IMR-90 (cell line): ENCODE measurements around the gene CD9. TPM values are rescaled to one million over a fixed set of nuclear protein-coding genes. Genes with fewer than 3 reads are reported as not detected.

Source experiments
- ATAC-seq: fragments of 200-7000 bp; cut with Tn5 transposase; 2 replicates; pipeline ENCODE4 v1.9.1; 2020; ENCODE audit warnings: low read depth, mild to moderate bottlenecking, moderate library complexity
- BruUV-seq: library from RNA; stranded (reverse); fragments of 400-500 nt; replicated peaks from 2 replicates; lab custom pipeline; 2021; lab: Mats Ljungman, UMichigan
- CTCF ChIA-PET: fragments of 300-600 bp; formaldehyde crosslinking; extraction: SDS; loops from one replicate; lab custom pipeline; 2021; ENCODE audit warnings: antibody characterized with exemption; lab: Yijun Ruan, JAX
- POLR2A ChIA-PET: fragments of 300-600 bp; sonication (Branson Sonifier 250); formaldehyde crosslinking; loops from one replicate; lab custom pipeline; 2022; ENCODE audit warnings: antibody characterized with exemption; ENCODE audit not compliant: unreplicated experiment; lab: Charles Lee
- DNase-seq: peaks from one replicate; pipeline ENCODE4 v3.0.0; 2013
- H2AFZ ChIP-seq: replicated peaks from 2 replicates; pipeline ENCODE3; 2013; ENCODE audit warnings: low read length, mild to moderate bottlenecking; ENCODE audit not compliant: poor library complexity
- H2AK5ac ChIP-seq: 2 replicates; pipeline ENCODE4 v1.6.1; 2013; ENCODE audit warnings: low read depth, low read length, inconsistent platforms
- H2AK9ac ChIP-seq: replicated peaks from 2 replicates; pipeline ENCODE3; 2013; ENCODE audit warnings: mild to moderate bottlenecking, low read depth, low read length, moderate library complexity; ENCODE audit not compliant: poor library complexity
- H2BK120ac ChIP-seq: 2 replicates; pipeline ENCODE4 v1.6.1; 2013; ENCODE audit warnings: low read depth, low read length, inconsistent platforms
- H2BK15ac ChIP-seq: 3 replicates; pipeline ENCODE4 v1.6.1; 2013; ENCODE audit warnings: low read depth, low read length, inconsistent platforms
- H2BK20ac ChIP-seq: 2 replicates; pipeline ENCODE4 v1.6.1; 2013; ENCODE audit warnings: low read depth, mild to moderate bottlenecking, inconsistent platforms, low read length, moderate library complexity
- H2BK5ac ChIP-seq: 2 replicates; pipeline ENCODE4 v1.6.1; 2013; ENCODE audit warnings: mild to moderate bottlenecking, low read depth, low read length, inconsistent platforms; ENCODE audit not compliant: poor library complexity, severe bottlenecking
- H3K14ac ChIP-seq: replicated peaks from 2 replicates; pipeline ENCODE4 v1.6.1; 2013; ENCODE audit warnings: low read depth, low read length, inconsistent platforms
- H3K18ac ChIP-seq: 2 replicates; pipeline ENCODE4 v1.6.1; 2013; ENCODE audit warnings: low read depth, low read length, control low read depth
- H3K23ac ChIP-seq: 2 replicates; pipeline ENCODE4 v1.6.1; 2013; ENCODE audit warnings: low read depth, low read length, inconsistent platforms
- H3K27ac ChIP-seq: 2 replicates; pipeline ENCODE4 v1.5.1; 2013; ENCODE audit warnings: mild to moderate bottlenecking, control low read depth, low read length; ENCODE audit not compliant: insufficient read depth
- H3K27me3 ChIP-seq: 2 replicates; pipeline ENCODE4 v1.6.1; 2013; ENCODE audit warnings: low read length; ENCODE audit not compliant: control insufficient read depth, insufficient read depth
- H3K36me3 ChIP-seq: 2 replicates; pipeline ENCODE4 v1.6.1; 2013; ENCODE audit warnings: low read length, mixed read lengths; ENCODE audit not compliant: control insufficient read depth, insufficient read depth
- H3K4ac ChIP-seq: 2 replicates; pipeline ENCODE4 v1.6.1; 2013; ENCODE audit warnings: low read depth, low read length, inconsistent platforms
- H3K4me1 ChIP-seq: 2 replicates; pipeline ENCODE4 v1.6.1; 2013; ENCODE audit warnings: low read length, mixed read lengths; ENCODE audit not compliant: control insufficient read depth, insufficient read depth
- H3K4me2 ChIP-seq: 2 replicates; pipeline ENCODE4 v1.6.1; 2013; ENCODE audit warnings: low read depth, mild to moderate bottlenecking, control low read depth, low read length, moderate library complexity
- H3K4me3 ChIP-seq: 2 replicates; pipeline ENCODE4 v1.5.1; 2013; ENCODE audit warnings: low read depth, mild to moderate bottlenecking, control low read depth, low read length, moderate library complexity; ENCODE audit not compliant: insufficient read depth
- H3K56ac ChIP-seq: 2 replicates; pipeline ENCODE4 v1.6.1; 2013; ENCODE audit warnings: low read length, inconsistent platforms; ENCODE audit not compliant: insufficient read depth; ENCODE audit errors: extremely low read depth
- H3K79me1 ChIP-seq, 2 experiments: 2 replicates each; pipeline ENCODE4 v1.6.1; 2013; ENCODE audit warnings: low read length in 2 of 2, inconsistent platforms in 1 of 2, low read depth in 1 of 2
- H3K9ac ChIP-seq: 2 replicates; pipeline ENCODE4 v1.6.1; 2013; ENCODE audit warnings: low read depth, low read length, control low read depth
- H3K9me1 ChIP-seq: 2 replicates; pipeline ENCODE4 v1.6.1; 2013; ENCODE audit warnings: low read length, inconsistent platforms; ENCODE audit not compliant: insufficient read depth
- H3K9me3 ChIP-seq: 2 replicates; pipeline ENCODE4 v1.6.1; 2013; ENCODE audit warnings: low read length; ENCODE audit not compliant: control insufficient read depth, insufficient read depth
- H4K20me1 ChIP-seq: 2 replicates; pipeline ENCODE4 v1.6.1; 2013; ENCODE audit warnings: low read length, inconsistent platforms; ENCODE audit not compliant: insufficient read depth
- H4K5ac ChIP-seq: 2 replicates; pipeline ENCODE4 v1.6.1; 2013; ENCODE audit warnings: mild to moderate bottlenecking, low read depth, low read length, control low read depth
- H4K8ac ChIP-seq, 2 experiments: 2 replicates each; pipeline ENCODE4 v1.6.1; 2013; ENCODE audit warnings: low read depth in 2 of 2, low read length in 2 of 2, control low read depth in 1 of 2, inconsistent platforms in 1 of 2
- H4K91ac ChIP-seq: 2 replicates; pipeline ENCODE4 v1.6.1; 2013; ENCODE audit warnings: low read depth, low read length, inconsistent platforms; ENCODE audit not compliant: insufficient read depth
- BHLHE40 ChIP-seq: fragments of 150-350 bp; IDR thresholded peaks from 2 replicates; pipeline ENCODE4 v1.6.1; 2016; ENCODE audit warnings: mild to moderate bottlenecking, low read depth, low read length
- CEBPB ChIP-seq: IDR thresholded peaks from 2 replicates; pipeline ENCODE4 v1.6.1; 2012; ENCODE audit warnings: low read depth, low read length, improper control_type of control experiment
- CHD1 ChIP-seq: IDR thresholded peaks from 2 replicates; pipeline ENCODE4 v1.6.1; 2012; ENCODE audit warnings: low read depth, low read length, improper control_type of control experiment
- FOS ChIP-seq: fragments of 150-350 bp; IDR thresholded peaks from 2 replicates; pipeline ENCODE4 v1.6.1; 2016; ENCODE audit warnings: low read depth, low read length
- MAFK ChIP-seq: IDR thresholded peaks from 2 replicates; pipeline ENCODE4 v1.6.1; 2012; ENCODE audit warnings: low read depth, low read length, improper control_type of control experiment
- MAZ ChIP-seq: IDR thresholded peaks from 2 replicates; pipeline ENCODE4 v1.6.1; 2012; ENCODE audit warnings: low read depth, mild to moderate bottlenecking, low read length, improper control_type of control experiment, moderate library complexity, borderline replicate concordance
- MXI1 ChIP-seq: IDR thresholded peaks from 2 replicates; pipeline ENCODE4 v1.6.1; 2012; ENCODE audit warnings: low read depth, mild to moderate bottlenecking, low read length, moderate library complexity, borderline replicate concordance
- NFE2L2 ChIP-seq: fragments of 150-350 bp; IDR thresholded peaks from 2 replicates; pipeline ENCODE4 v1.6.1; 2016; ENCODE audit warnings: low read depth, mild to moderate bottlenecking, low read length
- POLR2A ChIP-seq: IDR thresholded peaks from 2 replicates; pipeline ENCODE4 v1.6.1; 2012; ENCODE audit warnings: mild to moderate bottlenecking, low read depth, low read length
- RAD21 ChIP-seq: IDR thresholded peaks from 2 replicates; pipeline ENCODE4 v1.6.1; 2012; ENCODE audit warnings: low read length, improper control_type of control experiment
- RCOR1 ChIP-seq: IDR thresholded peaks from 2 replicates; pipeline ENCODE4 v1.6.1; 2012; ENCODE audit warnings: mild to moderate bottlenecking, low read length, improper control_type of control experiment; ENCODE audit not compliant: insufficient replicate concordance
- RFX5 ChIP-seq: IDR thresholded peaks from 2 replicates; pipeline ENCODE4 v1.8.0; 2012; ENCODE audit warnings: low read depth, mild to moderate bottlenecking, low read length, moderate library complexity
- SMC3 ChIP-seq: fragments of 150-350 bp; IDR thresholded peaks from 2 replicates; pipeline ENCODE4 v1.6.1; 2016; ENCODE audit warnings: low read depth, mild to moderate bottlenecking, antibody characterized with exemption, low read length, moderate library complexity
- WGBS, 2 experiments: methylation state at CpG; one replicate each; pipeline versions ENCODE4 v1.1.5 to v1.1.7; 2013; ENCODE audit warnings: missing lambda C conversion rate in 2 of 2; ENCODE audit not compliant: insufficient read length in 1 of 2; ENCODE audit errors: extremely low coverage in 2 of 2; 5-methylcytosine and 5-hydroxymethylcytosine counted together
- dilution Hi-C: fragments of 300-500 bp; cut with HindIII; formaldehyde crosslinking; loops from one replicate; pipeline ENCODE4 v1.14.3; 2018; ENCODE audit warnings: low sequenced_read_pairs; ENCODE audit not compliant: unreplicated experiment
- in situ Hi-C: fragments of 300-500 bp; cut with MboI; formaldehyde crosslinking; loops from 3 replicates; pipeline ENCODE4 v1.14.3; 2019; ENCODE audit warnings: low sequenced_read_pairs, inconsistent platforms, mixed read lengths
- intact Hi-C: fragments of 100-400 bp; cut with micrococcal nuclease; formaldehyde crosslinking; loops from 2 replicates; pipeline ENCODE4 v1.10.0; 2022
- polyA plus RNA-seq, 3 experiments: library from polyadenylated mRNA; depleted of rRNA; stranded (reverse); fragments of >200 nt; gene quantifications; 2 replicates each; pipeline ENCODE4 v1.2.3, GENCODE V29; 2012; ENCODE audit warnings: low replicate concordance in 1 of 3
- total RNA-seq: library from RNA; depleted of rRNA; stranded (reverse); fragments of >200 nt; gene quantifications from 2 replicates; pipeline ENCODE4 v1.2.3, GENCODE V29; 2012
- TF ChIP-seq, protein P1 (sequence below): conservative IDR thresholded peaks from 2 replicates; pipeline ENCODE4 v1.5.1; 2012; ENCODE audit warnings: mild to moderate bottlenecking, low read depth, low read length, improper control_type of control experiment
- TF ChIP-seq, protein P2 (sequence below): fragments of 150-350 bp; IDR thresholded peaks from 2 replicates; pipeline ENCODE4 v1.6.1; 2017; ENCODE audit warnings: mild to moderate bottlenecking, antibody characterized with exemption, low read length, low read depth

CD9 gene
- total and polyA plus RNA-seq, 2 of the 4 experiments (the other 2 are of a cell fraction): 48.8 to 70.9 TPM

DNA sequence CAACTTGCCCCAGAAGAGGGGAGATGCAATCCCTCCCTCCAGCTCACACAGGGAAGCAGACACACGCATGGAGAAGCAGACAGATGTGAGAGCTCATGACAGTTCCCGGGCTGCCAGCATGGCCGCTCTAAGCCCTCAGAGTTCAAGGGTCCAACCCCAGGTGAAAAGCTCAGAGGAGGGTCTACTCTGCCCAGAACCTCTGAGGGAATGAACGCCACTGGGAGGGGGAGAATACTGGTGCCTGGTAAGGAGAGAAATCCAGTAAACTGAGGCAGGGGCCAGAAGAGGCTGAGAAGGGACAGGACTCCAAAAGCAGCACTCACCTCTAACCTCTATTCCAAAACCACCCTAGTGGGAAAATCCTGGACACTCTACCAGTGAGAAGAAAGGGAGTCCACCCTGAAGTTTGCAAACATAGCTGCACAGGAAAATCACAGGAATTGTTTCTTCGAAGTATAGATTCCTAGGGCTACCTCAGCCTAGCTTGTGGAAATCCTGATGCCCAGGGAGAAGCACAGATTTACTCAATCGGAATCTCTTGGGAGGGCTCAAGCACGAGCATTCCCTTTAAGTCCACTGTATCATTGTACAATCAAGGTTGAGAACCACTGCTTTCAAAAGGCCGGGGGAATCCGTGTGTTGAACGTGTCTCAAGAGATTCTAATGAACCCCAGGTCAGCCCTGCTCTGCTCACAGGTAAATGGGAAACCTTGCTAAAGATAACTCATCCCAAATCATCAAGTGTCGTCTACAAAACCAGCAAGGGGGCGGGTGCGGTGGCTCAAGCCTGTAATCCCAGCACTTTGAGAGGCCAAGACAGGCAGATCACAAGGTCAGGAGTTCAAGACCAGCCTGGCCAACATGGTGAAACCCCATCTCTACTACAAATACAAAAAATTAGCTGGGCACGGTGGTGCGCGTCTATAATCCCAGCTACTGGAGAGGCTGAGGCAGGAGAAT, 76.0 kb downstream of the CD9 start:
- no peak for ATAC-seq
- H3K4me2 ChIP-seq: no peak overlapping the region
- H3K56ac ChIP-seq: no peak overlapping the region
- no peak overlapping the region for H2AK5ac ChIP-seq
- 100% methylated on average over 3 of the region's 16 CpGs; no CpG with 5 or more reads in 1 of the 2 experiments for WGBS, 2 experiments
- dilution Hi-C loops: no loop called here
- H2AFZ ChIP-seq: no peak overlapping the region
- H4K8ac ChIP-seq: no peak overlapping the region
- no peak overlapping the region for H3K14ac ChIP-seq
- H3K23ac ChIP-seq: no peak overlapping the region
- no peak overlapping the region for H3K18ac ChIP-seq
- POLR2A ChIA-PET: interaction anchor here (0.7 kb wide), 1 partner anchor 193 kb away, joined by 3 read pairs; no protein-coding TSS in a partner anchor
- H3K4me1 ChIP-seq: peaks cover 29% of the 10 kb centered on the region
- H2BK15ac ChIP-seq: no peak overlapping the region
- no peak overlapping the region for H3K27ac ChIP-seq
- no peak overlapping the region for H3K4ac ChIP-seq
- no peak overlapping the region for H3K9ac ChIP-seq
- H3K9me3 ChIP-seq: no peaks in the 10 kb centered on the region
- peaks cover 0 to 6% of the 10 kb centered on the region in 2 experiments; a peak in 1 of 4 replicates for H3K79me1 ChIP-seq
- H3K9me1 ChIP-seq: peaks cover 23% of the 10 kb centered on the region
- intact Hi-C loops: no loop called here
- no peak overlapping the region for H2AK9ac ChIP-seq
- no peak overlapping the region for H2BK5ac ChIP-seq
- no peaks in the 10 kb centered on the region for H4K20me1 ChIP-seq
- no peak overlapping the region for H2BK120ac ChIP-seq
- no peak overlapping the region for H3K4me3 ChIP-seq
- no peak overlapping the region for H4K5ac ChIP-seq
- DNase-seq: no peak
- no peaks in the 10 kb centered on the region for H3K36me3 ChIP-seq
- BruUV-seq: no TSS peak
- H4K91ac ChIP-seq: no peak overlapping the region; the same call in 1 of the 2 replicates
- H3K27me3 ChIP-seq: no peaks in the 10 kb centered on the region
- CTCF ChIA-PET: interaction anchor here (0.9 to 3.7 kb wide), 3 partner anchors 46 to 81 kb away, joined by 3 to 29 read pairs (median 3); no protein-coding TSS in a partner anchor
- in situ Hi-C loops: loop anchor here (5.0 to 25.0 kb wide), 3 partner anchors 69 to 814 kb away; no protein-coding TSS in a partner anchor
- no peak overlapping the region for H2BK20ac ChIP-seq
- no peak for TF ChIP-seq CHD1
- TF ChIP-seq SMC3: no peak
- TF ChIP-seq FOS: no peak
- no peak for TF ChIP-seq RCOR1
- no peak for TF ChIP-seq MXI1
- TF ChIP-seq MAZ: no peak
- no peak for TF ChIP-seq BHLHE40
- TF ChIP-seq RFX5: no peak
- TF ChIP-seq, protein P1, sequence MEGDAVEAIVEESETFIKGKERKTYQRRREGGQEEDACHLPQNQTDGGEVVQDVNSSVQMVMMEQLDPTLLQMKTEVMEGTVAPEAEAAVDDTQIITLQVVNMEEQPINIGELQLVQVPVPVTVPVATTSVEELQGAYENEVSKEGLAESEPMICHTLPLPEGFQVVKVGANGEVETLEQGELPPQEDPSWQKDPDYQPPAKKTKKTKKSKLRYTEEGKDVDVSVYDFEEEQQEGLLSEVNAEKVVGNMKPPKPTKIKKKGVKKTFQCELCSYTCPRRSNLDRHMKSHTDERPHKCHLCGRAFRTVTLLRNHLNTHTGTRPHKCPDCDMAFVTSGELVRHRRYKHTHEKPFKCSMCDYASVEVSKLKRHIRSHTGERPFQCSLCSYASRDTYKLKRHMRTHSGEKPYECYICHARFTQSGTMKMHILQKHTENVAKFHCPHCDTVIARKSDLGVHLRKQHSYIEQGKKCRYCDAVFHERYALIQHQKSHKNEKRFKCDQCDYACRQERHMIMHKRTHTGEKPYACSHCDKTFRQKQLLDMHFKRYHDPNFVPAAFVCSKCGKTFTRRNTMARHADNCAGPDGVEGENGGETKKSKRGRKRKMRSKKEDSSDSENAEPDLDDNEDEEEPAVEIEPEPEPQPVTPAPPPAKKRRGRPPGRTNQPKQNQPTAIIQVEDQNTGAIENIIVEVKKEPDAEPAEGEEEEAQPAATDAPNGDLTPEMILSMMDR: no peak
- TF ChIP-seq CEBPB: no peak
- TF ChIP-seq MAFK: no peak
- no peak for TF ChIP-seq POLR2A
- TF ChIP-seq, protein P2, sequence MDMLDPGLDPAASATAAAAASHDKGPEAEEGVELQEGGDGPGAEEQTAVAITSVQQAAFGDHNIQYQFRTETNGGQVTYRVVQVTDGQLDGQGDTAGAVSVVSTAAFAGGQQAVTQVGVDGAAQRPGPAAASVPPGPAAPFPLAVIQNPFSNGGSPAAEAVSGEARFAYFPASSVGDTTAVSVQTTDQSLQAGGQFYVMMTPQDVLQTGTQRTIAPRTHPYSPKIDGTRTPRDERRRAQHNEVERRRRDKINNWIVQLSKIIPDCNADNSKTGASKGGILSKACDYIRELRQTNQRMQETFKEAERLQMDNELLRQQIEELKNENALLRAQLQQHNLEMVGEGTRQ: no peak
- no peak for TF ChIP-seq RAD21
- TF ChIP-seq NFE2L2: no peak
